ENCODE results near the gene DDIT3. TPM values are rescaled to one million over a fixed set of nuclear protein-coding genes. Genes with fewer than 3 reads are reported as not detected.
A peak's percentile ranks its signal among the peaks of the same experiment; 100 is the strongest.
"Not testable (repeated sequence)": the region's sequence is repeated elsewhere in the genome, so short reads cannot be mapped to it uniquely, and the experiment has no call there.

DDIT3 gene
- total and polyA plus RNA-seq, 7 experiments from 2014 or later: 15.9 to 124 (median 48.8) TPM

- Histone ChIP-seq H3K9me3 (ENCODE audit: control insufficient read depth in 2 of 3, low read length in 3 of 3) (no peaks in the 10 kb centered on the region), H3K4me3 (ENCODE audit: low read length) (no peak overlapping the region), H3K4me1 (ENCODE audit: control insufficient read depth in 2 of 2, insufficient read depth in 2 of 2, low read length in 2 of 2) (no peaks in the 10 kb centered on the region), H3K36me3 (ENCODE audit: control insufficient read depth in 2 of 3, insufficient read depth in 3 of 3, low read length in 3 of 3) (peaks cover 12 to 62% (median 19%) of the 10 kb centered on the region in 3 experiments), H3K27ac (ENCODE audit: low read depth, low read length) (no peak overlapping the region), H3K27me3 (ENCODE audit: control insufficient read depth in 2 of 2, insufficient read depth in 2 of 2, low read length in 2 of 2) (no peaks in the 10 kb centered on the region)
- intact Hi-C loops (cut with micrococcal nuclease): no loop called here
- H3K36me3 Mint-ChIP-seq: peaks cover 11 to 55% (median 26%) of the 10 kb centered on the region in 5 donors
- peak overlapping the region in 5 of 9 donors; percentile 5 to 46 (median 13) for H3K27ac Mint-ChIP-seq
- H3K27me3 Mint-ChIP-seq: no peaks in the 10 kb centered on the region
- DNase-seq: no peak
- H3K4me3 Mint-ChIP-seq: no peak overlapping the region
- peaks cover 5 to 20% (median 13%) of the 10 kb centered on the region in 7 donors for H3K4me1 Mint-ChIP-seq
- peaks cover 0 to 2% (median 0%) of the 10 kb centered on the region in 11 donors for H3K9me3 Mint-ChIP-seq
- no peak for ATAC-seq
- ChIA-PET POLR2A (interaction anchor here (1.4 kb wide), 1 partner anchor 19 kb away, joined by 9 read pairs; no protein-coding TSS in a partner anchor), CTCF (no interaction called here)
Measured at GRCh38 chr12:57496822-57497221, 23.5 kb downstream of the DDIT3 start.

GRCh38 chr12:57495051-57495701, 25.1 kb downstream of the DDIT3 start:
- H3K9me3 ChIP-seq (ENCODE audit: control insufficient read depth in 2 of 3, low read length in 3 of 3); H3K27me3 ChIP-seq (ENCODE audit: control insufficient read depth in 2 of 2, insufficient read depth in 2 of 2, low read length in 2 of 2); POLR2A ChIA-PET; H3K4me3 Mint-ChIP-seq; DNase-seq; intact Hi-C loops (cut with micrococcal nuclease); H3K9me3 Mint-ChIP-seq; H3K27ac ChIP-seq (ENCODE audit: low read depth, low read length); H3K4me1 ChIP-seq (ENCODE audit: control insufficient read depth in 2 of 2, insufficient read depth in 2 of 2, low read length in 2 of 2); H3K27ac Mint-ChIP-seq; H3K27me3 Mint-ChIP-seq; ATAC-seq; H3K4me3 ChIP-seq (ENCODE audit: low read length); CTCF ChIA-PET: not testable (repeated sequence)
- H3K36me3 ChIP-seq (ENCODE audit: control insufficient read depth in 2 of 3, insufficient read depth in 3 of 3, low read length in 3 of 3): peaks cover 10 to 62% (median 22%) of the 10 kb centered on the region in 3 experiments
- H3K4me1 Mint-ChIP-seq: peaks cover 7 to 23% (median 17%) of the 10 kb centered on the region in 7 donors
- peaks cover 14 to 51% (median 26%) of the 10 kb centered on the region in 5 donors for H3K36me3 Mint-ChIP-seq

- peaks cover 5 to 54% (median 10%) of the 10 kb centered on the region in 3 experiments for H3K36me3 ChIP-seq (ENCODE audit: control insufficient read depth in 2 of 3, insufficient read depth in 3 of 3, low read length in 3 of 3)
- CTCF ChIA-PET: no interaction called here
- intact Hi-C loops (cut with micrococcal nuclease): loop anchor here in 1 of 2 donors (2.0 kb wide), 1 partner anchor 15 kb away; no protein-coding TSS in a partner anchor
- Mint-ChIP-seq H3K4me1 (peaks cover 19 to 40% (median 35%) of the 10 kb centered on the region in 7 donors), H3K27ac (peak overlapping the region; percentile 33 to 95 (median 78)), H3K27me3 (peaks cover 0 to 2% (median 0%) of the 10 kb centered on the region in 5 donors), H3K36me3 (peaks cover 7 to 38% (median 22%) of the 10 kb centered on the region in 5 donors), H3K4me3 (peak overlapping the region in 6 of 10 donors; percentile 1 to 52 (median 22)), H3K9me3 (no peaks in the 10 kb centered on the region)
- H3K27me3 ChIP-seq (ENCODE audit: control insufficient read depth in 2 of 2, insufficient read depth in 2 of 2, low read length in 2 of 2): no peaks in the 10 kb centered on the region
- POLR2A ChIA-PET: interaction anchor here (0.7 to 6.7 kb wide), 3 partner anchors 14 to 270 kb away, joined by 3 to 52 read pairs (median 4); partner anchors contain the start of genes ARHGAP9 and GLI1
- H3K4me1 ChIP-seq (ENCODE audit: control insufficient read depth in 2 of 2, insufficient read depth in 2 of 2, low read length in 2 of 2): peaks cover 17 to 21% of the 10 kb centered on the region in 2 donors
- H3K27ac ChIP-seq (ENCODE audit: low read depth, low read length): no peak overlapping the region
- DNase-seq (peak in 1 of 9 donors; percentile 26), ATAC-seq (no peak)
- H3K9me3 ChIP-seq (ENCODE audit: control insufficient read depth in 2 of 3, low read length in 3 of 3): no peaks in the 10 kb centered on the region
- H3K4me3 ChIP-seq (ENCODE audit: low read length): no peak overlapping the region
Measured at GRCh38 chr12:57491393-57492280, 28.7 kb downstream of the DDIT3 start.

- Histone ChIP-seq H3K4me3 (ENCODE audit: low read length) (no peak overlapping the region), H3K4me1 (ENCODE audit: control insufficient read depth in 2 of 2, insufficient read depth in 2 of 2, low read length in 2 of 2) (peaks cover 17 to 21% of the 10 kb centered on the region in 2 donors), H3K27ac (ENCODE audit: low read depth, low read length) (peak overlapping the region; percentile 16), H3K36me3 (ENCODE audit: control insufficient read depth in 2 of 3, insufficient read depth in 3 of 3, low read length in 3 of 3) (peaks cover 5 to 44% (median 10%) of the 10 kb centered on the region in 3 experiments), H3K27me3 (ENCODE audit: control insufficient read depth in 2 of 2, insufficient read depth in 2 of 2, low read length in 2 of 2) (no peaks in the 10 kb centered on the region), H3K9me3 (ENCODE audit: control insufficient read depth in 2 of 3, low read length in 3 of 3) (no peaks in the 10 kb centered on the region)
- ChIA-PET POLR2A (interaction anchor here (0.7 to 6.7 kb wide), 4 partner anchors 12 to 29 kb away, joined by 3 to 52 read pairs (median 5); partner anchors contain the start of genes ARHGAP9 and DDIT3), CTCF (no interaction called here)
- DNase-seq: no peak
- peaks cover 7 to 33% (median 22%) of the 10 kb centered on the region in 5 donors for H3K36me3 Mint-ChIP-seq
- no peak overlapping the region for H3K4me3 Mint-ChIP-seq
- H3K4me1 Mint-ChIP-seq: peaks cover 19 to 40% (median 35%) of the 10 kb centered on the region in 7 donors
- H3K27ac Mint-ChIP-seq: peak overlapping the region in 4 of 9 donors; percentile 45 to 96 (median 80)
- H3K9me3 Mint-ChIP-seq: no peaks in the 10 kb centered on the region
- intact Hi-C loops (cut with micrococcal nuclease): loop anchor here in 1 of 2 donors (2.0 kb wide), 1 partner anchor 13 kb away; no protein-coding TSS in a partner anchor
- H3K27me3 Mint-ChIP-seq: peaks cover 0 to 2% (median 0%) of the 10 kb centered on the region in 5 donors
- no peak for ATAC-seq
Measured at GRCh38 chr12:57490126-57490525, 30.2 kb downstream of the DDIT3 start.

- no peak for DNase-seq
- peak overlapping the region; percentile 86 to 99 (median 96) for H3K27ac Mint-ChIP-seq
- Histone ChIP-seq H3K27me3 (ENCODE audit: control insufficient read depth in 2 of 2, insufficient read depth in 2 of 2, low read length in 2 of 2) (no peaks in the 10 kb centered on the region), H3K4me3 (ENCODE audit: low read length) (peak overlapping the region; percentile 1), H3K9me3 (ENCODE audit: control insufficient read depth in 2 of 3, low read length in 3 of 3) (no peaks in the 10 kb centered on the region), H3K27ac (ENCODE audit: low read depth, low read length) (peak overlapping the region; percentile 86), H3K36me3 (ENCODE audit: control insufficient read depth in 2 of 3, insufficient read depth in 3 of 3, low read length in 3 of 3) (peaks cover 5 to 44% (median 10%) of the 10 kb centered on the region in 3 experiments), H3K4me1 (ENCODE audit: control insufficient read depth in 2 of 2, insufficient read depth in 2 of 2, low read length in 2 of 2) (peaks cover 17 to 21% of the 10 kb centered on the region in 2 donors)
- peaks cover 7 to 31% (median 21%) of the 10 kb centered on the region in 5 donors for H3K36me3 Mint-ChIP-seq
- CTCF ChIA-PET: interaction anchor here (0.7 to 0.8 kb wide), 2 partner anchors 8 to 26 kb away, joined by 3 read pairs; no protein-coding TSS in a partner anchor
- no peak for ATAC-seq
- intact Hi-C loops (cut with micrococcal nuclease): loop anchor here (2.0 to 5.0 kb wide), 2 partner anchors 30 to 1372 kb away; partner anchors contain the start of genes GLI1 (in 1 of the 2), RPL41 (in 1 of the 2) and ZC3H10 (in 1 of the 2)
- H3K4me1 Mint-ChIP-seq: peaks cover 19 to 40% (median 35%) of the 10 kb centered on the region in 7 donors
- peaks cover 0 to 2% (median 0%) of the 10 kb centered on the region in 5 donors for H3K27me3 Mint-ChIP-seq
- peak overlapping the region; percentile 89 to 100 (median 98) for H3K4me3 Mint-ChIP-seq
- H3K9me3 Mint-ChIP-seq: no peaks in the 10 kb centered on the region
- POLR2A ChIA-PET: interaction anchor here (0.9 to 6.7 kb wide), 7 partner anchors 9 to 30 kb away, joined by 3 to 52 read pairs (median 4); partner anchors contain the start of genes ARHGAP9 and DDIT3
Measured at GRCh38 chr12:57489157-57489641, 31.1 kb downstream of the DDIT3 start.
